Measurements from ENCODE around the gene WDR1.
"Not testable (repeated sequence)": the region's sequence is repeated elsewhere in the genome, so short reads cannot be mapped to it uniquely, and the experiment has no call there.

The WDR1 gene

DNA sequence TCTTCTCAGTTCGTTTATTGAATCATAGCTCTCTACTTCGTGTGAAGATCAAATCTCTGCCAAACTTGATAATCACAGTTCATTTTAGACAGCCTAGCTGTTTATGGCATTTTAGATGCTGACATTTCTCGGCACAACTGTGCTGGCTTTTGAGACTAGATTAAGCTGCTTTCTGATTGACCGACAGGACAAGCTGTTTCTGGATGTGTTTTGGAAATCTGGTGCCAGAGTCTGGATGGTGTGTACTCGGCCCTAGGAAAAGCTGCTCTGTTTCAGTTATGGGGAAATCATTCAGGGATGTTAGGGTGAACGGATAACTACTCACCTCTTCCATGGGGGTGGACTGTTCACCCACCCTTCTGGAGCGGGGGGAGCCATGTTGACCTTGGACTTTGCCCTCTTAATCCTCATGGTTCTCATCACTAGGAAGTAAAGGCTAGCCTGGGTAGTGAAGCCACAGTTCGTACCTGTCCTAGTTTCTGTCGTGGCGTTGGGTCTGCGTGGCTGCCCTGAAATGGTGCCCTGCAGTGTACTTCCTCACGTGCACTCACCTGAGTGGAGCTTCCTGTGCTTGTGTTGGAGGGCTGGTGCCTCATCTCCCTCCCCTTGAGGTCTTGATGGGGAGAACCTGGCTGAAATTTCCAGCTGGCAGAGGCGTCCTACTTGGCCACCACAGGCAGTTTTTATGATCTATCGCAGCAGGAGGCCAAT, 13.7 kb upstream of the WDR1 start:
- DNase-seq, result no peak

DNA sequence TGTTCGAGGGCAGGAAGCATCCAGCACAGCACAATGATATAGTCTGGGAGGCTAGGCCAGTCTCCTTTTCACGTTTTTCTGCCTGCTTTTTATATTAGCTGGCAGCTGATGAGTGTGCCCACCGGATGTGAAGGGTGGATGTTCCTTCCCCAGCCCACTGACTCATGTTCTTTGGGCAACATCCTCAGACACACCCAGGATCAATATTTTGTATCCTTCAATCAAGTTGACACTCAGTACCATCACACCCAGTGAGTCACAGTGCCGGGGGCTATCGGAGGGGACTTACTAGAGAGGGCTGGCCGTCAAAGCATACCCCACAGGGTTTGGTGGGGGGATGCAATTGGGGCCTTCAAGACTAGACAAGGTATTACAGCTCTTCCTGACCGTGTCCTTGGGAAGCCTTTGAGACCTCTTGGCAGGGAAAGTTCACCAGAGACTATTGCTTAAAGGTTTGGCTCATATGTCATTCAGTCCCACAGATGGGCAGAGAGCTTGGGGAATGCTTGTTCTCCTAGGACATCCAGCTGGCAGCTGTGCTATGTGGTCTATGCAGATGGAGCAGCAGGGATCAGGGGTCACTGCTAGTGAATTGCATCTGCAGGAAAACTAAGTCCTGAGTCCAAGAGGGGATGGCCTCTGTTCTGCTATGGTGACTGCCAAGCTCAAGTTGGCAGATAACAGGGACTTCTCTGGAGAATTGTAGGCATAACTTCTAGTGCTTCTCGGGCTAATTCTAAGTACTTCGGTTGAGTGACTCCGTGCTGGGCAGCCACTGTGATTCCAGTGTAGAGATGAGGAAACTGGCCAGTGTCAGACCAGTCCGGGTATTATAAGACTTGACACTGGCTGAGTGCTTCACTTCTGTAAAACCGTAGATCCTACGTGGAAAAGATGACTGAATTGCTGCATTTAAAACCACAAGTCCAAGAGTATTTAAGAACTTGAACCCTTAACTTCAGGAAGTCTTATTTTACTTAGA, 12.9 kb upstream of the WDR1 start:
- no peak for DNase-seq

DNA sequence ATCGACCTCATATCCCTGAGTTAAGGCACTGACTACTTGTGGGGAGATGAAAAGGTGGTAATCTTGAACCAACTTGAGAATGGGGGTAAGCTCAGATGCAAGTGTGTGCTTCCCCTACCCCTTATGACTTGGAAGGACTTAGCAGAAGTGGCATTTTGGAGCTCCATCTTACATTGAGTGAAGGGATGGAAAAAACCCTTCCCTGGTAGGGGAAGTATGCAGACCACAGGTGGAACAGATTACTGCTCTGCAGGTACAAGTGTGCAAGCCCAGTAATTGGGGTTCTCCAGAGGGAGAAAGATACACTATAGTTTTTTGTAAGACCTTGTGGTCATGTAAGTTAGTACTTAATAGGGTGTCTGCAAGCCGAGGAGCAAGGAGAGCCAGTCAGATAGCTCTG, 12.2 kb upstream of the WDR1 start:
- no peak for DNase-seq

DNA sequence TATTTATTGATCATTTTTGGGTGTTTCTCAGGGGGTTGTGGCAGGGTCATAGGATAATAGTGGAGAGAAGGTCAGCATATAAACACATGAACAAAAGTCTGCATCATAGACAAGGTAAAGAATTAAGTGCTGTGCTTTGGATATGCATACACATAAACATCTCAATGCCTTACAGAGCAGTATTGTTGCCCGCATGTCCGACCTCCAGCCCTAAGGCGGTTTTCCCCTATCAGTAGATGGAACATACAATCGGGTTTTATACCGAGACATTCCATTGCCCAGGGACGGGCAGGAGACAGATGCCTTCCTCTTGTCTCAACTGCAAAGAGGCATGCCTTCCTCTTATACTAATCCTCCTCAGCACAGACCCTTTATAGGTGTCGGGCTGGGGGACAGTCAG, 10.9 kb upstream of the WDR1 start:
- not testable (repeated sequence) for DNase-seq

DNA sequence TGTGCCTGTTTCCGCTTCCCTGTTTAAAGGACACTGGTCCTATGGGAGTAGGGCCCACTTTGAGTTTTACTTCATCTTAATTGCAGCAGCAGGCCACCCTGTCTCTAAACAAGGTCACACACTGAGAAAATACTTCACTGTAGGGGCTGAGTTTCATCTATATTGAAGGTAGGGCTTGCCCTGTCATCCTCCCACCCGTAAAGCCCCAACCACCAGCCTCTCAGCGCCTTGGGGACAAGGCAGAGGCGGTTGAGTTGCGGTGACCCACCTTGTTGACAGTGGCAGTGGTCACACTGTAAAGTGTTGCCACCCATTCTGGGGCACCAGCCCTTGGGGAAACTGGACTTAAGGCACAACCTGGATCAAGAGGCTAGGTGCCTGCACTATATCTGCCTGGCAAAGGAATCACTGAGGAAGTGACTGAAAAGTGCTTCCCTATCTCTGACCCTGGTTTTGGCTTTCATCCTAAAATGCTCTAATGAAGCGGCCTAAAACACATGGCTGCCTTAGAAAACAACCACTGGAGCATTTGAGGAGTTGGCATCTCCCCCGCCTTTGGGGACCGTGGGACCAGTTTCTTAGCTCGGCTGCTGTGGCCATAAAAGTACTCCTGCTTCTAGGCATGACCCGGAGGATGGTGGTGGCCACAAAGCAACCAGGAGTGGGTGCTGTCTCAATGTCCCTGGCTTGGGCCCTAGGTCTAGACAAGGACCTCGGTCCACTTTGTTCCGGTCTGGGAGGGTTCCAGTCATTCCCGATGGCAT, 7.8 kb upstream of the WDR1 start:
- no peak for DNase-seq

DNA sequence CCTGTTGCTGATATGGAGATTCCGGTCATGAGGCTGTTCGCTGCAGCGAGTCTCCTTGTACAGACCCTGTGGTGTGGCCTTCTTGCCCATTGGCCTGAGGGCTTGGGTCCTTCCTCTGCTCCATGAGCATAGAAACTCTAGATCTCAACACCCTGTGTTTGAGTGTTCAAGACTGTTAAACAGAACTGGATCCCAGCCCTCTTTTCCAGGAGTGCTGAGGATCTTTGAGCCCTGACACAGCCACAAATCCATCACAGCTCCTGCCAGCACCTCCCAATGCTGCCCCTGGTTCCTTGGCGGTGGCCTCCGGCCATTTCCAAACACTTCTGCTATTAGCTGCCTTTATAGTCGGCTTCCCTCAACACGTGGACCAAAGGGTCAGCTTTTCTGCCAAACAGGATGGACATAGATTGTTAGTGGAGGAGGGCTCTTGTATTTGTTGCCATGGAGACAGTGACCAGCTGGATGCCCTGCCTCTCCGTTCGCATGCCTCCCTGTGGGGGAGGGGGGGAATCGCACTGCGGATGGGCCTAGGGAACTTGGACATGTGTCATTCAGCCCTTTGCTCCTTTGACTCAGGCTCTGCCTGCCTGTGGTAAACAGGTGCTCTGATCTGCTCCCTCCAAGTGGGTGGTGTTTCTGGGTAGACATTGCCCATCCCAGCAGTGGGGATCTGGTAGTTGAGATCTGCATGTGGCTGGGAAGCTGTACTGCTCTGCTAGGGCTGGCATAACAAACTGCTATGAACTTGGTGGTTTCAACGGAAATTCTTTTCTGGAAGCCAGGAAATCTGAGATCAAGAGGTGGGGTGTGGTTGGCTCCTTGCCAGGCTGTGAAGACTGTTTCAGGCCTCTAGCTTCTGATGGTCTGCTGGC, 6.9 kb upstream of the WDR1 start:
- DNase-seq, result peak; percentile 68

DNA sequence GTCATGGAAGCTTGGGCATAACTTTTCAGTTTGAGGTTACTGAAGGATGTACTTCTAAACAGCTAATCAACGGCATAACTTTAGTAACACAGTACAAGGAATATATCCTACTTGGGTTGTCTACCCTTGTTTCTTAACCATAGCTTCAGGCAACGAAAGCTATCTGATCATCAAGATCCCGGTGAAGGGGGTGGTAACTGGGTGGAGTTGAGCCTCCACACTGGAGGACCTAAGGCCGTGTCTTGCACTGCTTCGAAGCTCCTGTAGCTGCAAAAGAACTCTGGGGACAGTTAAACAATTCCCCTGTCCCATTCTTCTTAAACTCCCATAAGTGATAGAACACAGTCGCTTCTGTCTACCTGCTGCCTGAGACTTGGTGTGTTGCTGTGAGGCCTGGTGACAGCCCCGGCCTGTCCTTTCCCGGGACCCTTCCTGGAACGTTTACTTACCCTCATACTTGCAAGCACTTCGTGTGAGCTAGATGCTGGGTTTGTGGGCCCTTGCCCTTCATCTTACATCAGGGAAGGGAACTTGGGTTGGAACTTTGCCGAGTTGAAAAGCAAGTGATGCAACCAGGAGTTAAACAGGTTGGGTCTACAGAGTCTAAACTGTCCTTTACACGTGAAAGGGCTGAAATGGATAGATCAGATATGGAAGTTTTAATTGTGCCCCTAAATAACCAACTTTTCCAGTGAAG, 5.8 kb upstream of the WDR1 start:
- DNase-seq, result no peak

DNA sequence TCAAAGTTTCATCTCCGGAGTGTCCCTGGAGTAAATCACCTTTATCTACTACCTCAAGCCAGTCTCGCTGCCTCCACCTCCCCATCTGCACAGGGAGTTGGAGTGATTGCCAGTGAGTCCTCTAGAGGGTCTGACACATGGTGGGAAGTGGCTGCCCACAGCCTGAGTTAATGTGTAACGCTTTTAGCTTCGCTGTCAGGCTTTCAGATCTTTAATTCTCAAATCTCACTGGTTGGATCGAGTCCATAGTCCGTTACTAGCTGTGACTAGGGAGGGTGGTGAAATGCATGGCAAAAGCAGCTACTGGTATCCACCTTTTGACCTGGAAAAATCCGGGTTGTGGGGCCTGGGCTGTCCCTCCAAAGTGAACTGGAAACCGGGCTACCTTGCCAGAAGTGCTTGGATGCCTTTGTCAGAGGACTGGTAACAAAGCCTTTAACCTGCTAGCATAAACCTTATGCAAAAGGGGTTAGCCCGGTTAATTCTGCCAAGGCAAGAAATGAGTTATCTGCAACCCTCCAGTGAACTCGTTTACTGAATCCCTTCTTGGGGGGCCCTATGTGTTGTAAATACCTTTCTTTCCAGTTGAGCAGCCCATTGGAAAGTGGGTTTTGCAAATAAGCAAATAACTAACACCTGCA, 5.1 kb upstream of the WDR1 start:
- DNase-seq, result no peak

DNA sequence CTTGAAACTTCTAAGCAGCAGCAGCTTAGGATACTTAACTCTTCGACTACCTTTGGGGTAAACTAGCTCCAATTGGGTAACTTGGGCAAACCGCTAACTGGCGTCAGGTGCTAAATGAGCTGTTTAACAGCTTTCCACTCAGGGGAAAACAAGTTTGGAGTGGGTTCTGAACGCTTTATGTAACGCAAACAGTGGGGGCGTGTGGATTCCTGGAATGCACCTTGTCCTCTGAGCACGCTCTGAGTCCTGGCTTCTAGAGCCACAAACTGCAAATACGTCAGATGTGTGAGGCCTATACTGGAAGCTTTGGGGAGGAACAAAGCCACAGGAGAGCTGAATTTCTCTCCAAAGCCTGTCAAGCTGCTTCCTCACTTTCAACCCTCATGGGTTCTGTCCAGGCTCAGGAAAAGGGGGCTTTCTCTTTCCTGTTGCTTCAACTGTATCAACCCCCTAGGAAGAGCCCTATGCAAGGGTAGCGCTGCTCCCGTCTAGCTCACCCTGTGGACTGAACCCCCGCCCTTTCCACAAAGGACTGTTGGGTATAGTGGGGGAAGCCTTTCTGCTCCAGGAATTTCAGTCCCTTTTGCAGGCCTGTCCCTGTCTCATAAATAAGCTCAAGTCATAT, 4.5 kb upstream of the WDR1 start:
- DNase-seq, result no peak

DNA sequence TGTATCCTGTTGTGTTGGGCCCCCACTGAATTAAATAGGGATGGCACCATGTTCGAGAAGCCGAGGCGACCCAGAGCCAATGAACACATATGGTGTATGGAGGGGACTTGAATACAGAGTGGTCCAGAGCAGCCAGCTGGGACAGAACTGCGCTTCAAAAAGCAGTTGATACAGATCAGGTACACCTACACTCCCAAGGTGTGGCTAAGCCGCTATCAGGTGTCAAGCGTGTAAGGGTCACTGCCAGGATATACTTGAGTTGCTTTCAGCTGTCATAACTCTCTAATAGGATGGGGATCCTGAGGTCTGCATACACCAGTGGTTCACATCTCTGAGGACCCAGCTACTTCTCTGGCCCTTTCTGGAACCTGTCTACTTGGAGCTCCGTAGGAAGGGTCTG, 3.2 kb upstream of the WDR1 start:
- no peak for DNase-seq

DNA sequence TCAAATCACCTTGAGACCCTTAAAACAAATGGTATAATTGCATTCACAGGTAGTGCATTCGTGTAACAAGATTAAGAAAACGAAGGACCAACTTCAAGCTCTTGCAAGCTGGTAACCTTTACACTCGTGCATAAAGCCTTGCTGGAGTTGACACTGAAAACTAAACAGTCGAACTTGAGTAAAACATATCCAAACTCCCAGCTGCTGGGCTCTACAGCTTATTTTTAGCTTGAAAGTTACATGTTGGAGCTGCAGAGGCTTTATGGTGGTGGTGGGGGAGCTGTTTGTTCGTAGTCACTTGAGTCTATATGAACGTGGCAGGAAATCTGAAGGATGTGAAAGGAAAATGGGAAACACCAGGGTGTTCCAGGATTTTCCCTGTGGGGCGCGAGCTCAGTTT, 2.7 kb upstream of the WDR1 start:
- DNase-seq, result no peak

DNA sequence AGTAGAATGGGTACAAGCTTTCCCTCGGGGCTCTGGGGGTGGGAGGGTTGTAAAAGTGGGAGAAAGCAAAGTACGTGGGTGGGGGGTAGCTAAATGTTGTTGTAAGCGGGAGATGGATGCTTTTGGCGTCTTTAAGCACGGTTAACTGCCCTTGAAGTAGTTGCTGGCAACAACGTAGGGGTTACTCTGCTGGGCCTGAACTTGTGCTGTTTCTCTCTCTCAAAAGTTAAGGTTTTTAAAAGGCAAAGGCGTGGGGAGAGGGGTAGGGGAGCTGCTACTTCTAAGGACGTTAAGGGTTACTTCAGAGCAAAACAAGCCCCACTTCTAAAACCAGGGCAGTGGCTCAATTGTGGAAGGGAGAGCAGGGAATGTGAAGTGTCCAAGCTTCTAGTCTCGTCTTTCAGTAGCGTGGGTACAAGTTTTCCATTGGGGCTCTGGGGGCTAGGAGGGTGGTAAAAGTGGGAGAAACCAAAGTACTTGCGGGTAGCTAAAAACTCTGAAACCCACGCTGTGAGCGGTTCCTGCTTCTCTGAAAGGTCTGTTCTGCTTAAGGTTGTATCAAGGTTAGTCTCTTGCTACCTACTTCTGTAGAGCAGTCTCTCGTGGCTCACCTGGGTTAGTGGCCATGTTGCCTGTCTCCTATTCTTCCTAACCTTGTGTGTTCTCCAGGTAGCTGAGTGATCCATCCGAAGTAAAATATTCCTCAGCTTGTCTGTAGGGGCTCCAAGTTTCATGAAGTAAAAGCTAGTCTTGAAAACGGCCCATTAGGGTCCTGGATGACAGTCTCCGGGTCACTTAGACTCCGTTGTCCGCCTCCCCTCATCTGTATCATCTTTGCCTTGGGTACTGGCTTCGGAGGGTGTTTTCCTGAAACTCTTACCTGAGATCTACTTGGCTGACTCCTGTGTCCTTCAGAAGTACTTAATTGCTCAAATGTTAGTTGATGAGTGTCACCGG, 1.7 kb upstream of the WDR1 start:
- DNase-seq, result peak; percentile 76

DNA sequence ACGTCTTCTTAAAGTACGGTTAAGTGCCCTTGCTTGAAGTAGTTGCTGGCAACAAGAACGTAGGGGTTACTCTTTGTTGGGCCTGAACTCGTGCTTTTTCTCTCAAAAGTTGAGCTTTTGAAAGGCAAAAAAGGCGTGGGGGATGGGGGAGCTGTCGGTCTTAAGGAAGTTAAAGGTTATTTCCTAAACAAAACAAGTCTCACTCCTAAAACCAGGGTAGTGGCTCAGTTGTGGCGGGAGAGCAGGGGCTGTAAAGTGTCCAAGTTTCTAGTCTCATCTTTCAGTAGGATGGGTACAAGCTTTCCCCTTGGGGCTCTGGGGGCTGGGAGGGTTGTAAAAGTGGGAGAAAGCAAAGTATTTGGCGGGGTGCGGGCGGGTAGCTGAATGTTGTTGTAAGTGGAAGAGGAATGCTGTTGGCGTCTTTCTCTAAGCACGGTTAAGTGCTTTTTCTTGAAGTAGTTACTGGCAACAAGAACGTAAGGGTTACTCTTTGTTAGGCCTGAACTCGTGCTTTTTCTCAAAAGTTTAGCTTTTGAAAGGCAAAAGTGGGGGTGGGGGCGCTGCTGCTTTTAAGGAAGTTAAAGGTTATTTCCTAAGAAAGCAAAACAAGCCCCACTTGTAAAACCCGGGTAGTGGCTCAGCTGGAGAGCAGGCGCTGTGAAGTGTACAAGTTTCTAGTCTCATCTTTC, 904 bp upstream of the WDR1 start:
- DNase-seq, result peak; percentile 79

DNA sequence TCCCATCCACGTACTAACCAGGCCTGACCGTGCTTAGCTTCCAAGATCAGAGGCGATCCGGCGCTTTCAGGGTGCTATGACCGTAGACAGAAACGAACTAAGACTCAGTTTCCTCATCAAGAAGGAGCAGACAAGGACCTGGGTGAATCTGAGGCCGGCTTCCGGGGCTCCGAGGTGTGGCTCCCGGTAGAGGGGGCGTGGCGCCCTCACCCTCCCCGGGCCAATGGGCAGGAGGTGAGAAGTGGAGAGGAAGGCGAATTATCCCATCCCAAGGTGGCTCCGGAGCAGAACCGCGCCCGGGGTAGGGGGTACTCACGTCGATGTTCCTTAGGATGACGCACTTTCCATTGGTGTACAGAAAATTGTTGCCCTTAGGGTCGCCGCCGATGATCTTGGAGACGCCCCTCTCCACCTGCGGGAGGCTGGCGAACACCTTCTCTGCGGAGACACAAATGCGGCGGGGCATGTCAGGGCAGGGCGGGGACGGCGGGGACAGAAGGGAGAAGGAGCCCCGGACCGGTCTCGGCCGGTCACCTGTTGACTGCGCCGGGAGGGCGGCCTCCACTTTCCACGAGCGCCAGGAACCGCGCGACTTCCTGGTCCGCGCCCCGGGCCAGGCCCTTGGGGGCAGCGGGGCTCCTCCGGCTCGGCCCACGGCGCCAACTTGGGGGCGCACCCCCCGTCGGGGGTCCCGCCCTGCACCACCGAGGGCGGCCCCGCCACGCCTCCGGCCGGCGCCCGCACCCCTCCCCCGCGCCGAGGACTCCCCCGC, 616 bp downstream of the WDR1 start:
- peak; percentile 87 for DNase-seq

DNA sequence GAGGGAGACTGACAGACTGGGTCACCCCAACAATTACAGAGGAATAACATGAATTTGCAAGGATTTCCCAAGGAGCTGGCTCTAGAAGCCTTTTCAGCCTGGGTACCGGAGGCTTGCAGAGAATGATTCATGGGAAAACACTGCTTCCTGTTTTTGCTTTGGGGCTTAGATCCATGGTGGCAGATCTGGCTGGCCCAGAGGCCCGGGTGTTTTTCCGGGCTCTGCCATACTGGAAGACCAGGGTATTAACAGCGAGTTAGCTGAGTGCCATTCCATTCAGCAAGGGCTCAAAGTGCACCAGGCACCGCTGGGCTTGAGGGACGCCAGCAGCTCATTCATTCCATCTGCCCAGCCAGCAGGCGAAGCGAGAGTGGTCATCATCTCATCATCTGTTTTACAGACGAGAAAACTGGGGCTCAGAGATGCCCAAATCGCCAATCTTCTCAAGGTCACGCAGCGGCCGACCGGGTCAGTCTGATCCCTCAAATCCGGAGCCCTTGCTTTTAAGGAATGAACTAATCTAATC, 1.3 kb downstream of the WDR1 start:
- DNase-seq, result no peak

DNA sequence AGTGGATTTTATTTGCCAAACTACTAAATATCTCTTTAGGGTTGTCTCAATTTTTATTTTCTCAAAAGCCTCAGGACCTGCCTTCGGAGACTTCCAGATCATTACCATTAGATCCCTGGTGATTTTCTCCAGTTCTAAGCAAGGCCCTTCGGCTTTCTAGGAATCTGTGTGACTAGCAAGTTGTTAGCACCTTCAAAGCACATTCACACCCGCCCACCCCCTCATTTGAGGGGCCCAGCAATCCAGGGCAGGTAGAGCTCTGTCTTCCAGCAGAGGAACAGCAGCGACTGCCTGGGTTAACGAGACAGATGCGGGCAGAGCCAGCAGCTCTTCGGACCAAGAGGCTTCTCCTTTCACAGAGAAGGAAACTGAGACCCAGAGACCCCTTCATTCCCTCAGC, 2.0 kb downstream of the WDR1 start:
- no peak for DNase-seq

DNA sequence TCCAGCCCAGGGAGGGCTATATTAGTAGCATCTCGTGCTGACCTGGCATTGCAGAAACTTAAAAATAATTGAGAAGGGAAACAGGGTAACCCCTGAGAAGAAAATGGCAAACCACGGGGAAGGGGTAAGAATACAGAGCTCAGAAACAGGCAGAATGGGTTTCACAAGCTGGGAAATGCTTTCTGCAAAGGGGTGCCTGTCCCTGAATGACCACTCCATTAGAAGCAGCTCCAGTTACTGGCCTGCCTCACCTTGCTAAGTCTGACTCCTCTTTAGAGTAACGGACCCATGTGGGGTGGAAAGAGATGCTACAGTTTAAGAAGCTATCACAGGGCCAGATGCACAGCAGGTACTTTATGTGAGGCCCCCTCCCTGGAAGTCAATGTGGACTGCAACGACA, 2.5 kb downstream of the WDR1 start:
- no peak for DNase-seq

All from activated CD8-positive, alpha-beta memory T cell treated with anti-CD3 and anti-CD28 coated beads for 24 hours (primary cell).